Hepatocyte (in vitro differentiated cells): Measurements from ENCODE around the gene KRT71. TPM values are rescaled to one million over a fixed set of nuclear protein-coding genes. Genes with fewer than 3 reads are reported as not detected.

Experiments
- DNase-seq: peaks from one replicate; pipeline ENCODE4 v3.0.0-alpha.2; 2016; ENCODE audit warnings: low spot score
- H2AFZ ChIP-seq: fragments of 200-600 bp; sonication (generic); 2 replicates; pipeline ENCODE4 v1.6.0; 2016; ENCODE audit warnings: antibody characterized with exemption, mild to moderate bottlenecking
- H3K27ac ChIP-seq: fragments of 200-600 bp; sonication (generic); 2 replicates; pipeline ENCODE4 v1.5.1; 2016; ENCODE audit warnings: mild to moderate bottlenecking
- H3K27me3 ChIP-seq: fragments of 200-600 bp; sonication (generic); 2 replicates; pipeline ENCODE4 v1.6.1; 2016
- H3K36me3 ChIP-seq: fragments of 200-600 bp; sonication (generic); replicated peaks from 2 replicates; pipeline ENCODE4 v1.5.1; 2016; ENCODE audit warnings: low read depth; ENCODE audit not compliant: insufficient read depth
- H3K4me1 ChIP-seq: fragments of 200-600 bp; sonication (generic); 2 replicates; pipeline ENCODE4 v1.5.1; 2016; ENCODE audit warnings: mild to moderate bottlenecking, moderate library complexity; ENCODE audit not compliant: insufficient read depth
- H3K4me2 ChIP-seq: fragments of 200-600 bp; sonication (generic); 2 replicates; pipeline ENCODE4 v1.6.0; 2016
- H3K4me3 ChIP-seq: fragments of 200-600 bp; sonication (generic); 2 replicates; pipeline ENCODE4 v1.5.1; 2016; ENCODE audit warnings: mild to moderate bottlenecking
- H3K79me2 ChIP-seq: fragments of 200-600 bp; sonication (generic); 2 replicates; pipeline ENCODE4 v1.6.0; 2017; ENCODE audit warnings: mild to moderate bottlenecking
- H3K9me2 ChIP-seq: fragments of 200-600 bp; sonication (generic); replicated peaks from 2 replicates; pipeline ENCODE4 v1.6.0; 2017; ENCODE audit warnings: mild to moderate bottlenecking; ENCODE audit not compliant: insufficient read depth
- H3K9me3 ChIP-seq: fragments of 200-600 bp; sonication (generic); 2 replicates; pipeline ENCODE4 v1.5.1; 2016; ENCODE audit warnings: low read depth, mild to moderate bottlenecking
- H4K20me1 ChIP-seq: fragments of 200-600 bp; sonication (generic); 2 replicates; pipeline ENCODE4 v1.6.0; 2016; ENCODE audit warnings: mild to moderate bottlenecking; ENCODE audit not compliant: insufficient read depth, poor library complexity, severe bottlenecking
- EZH2 ChIP-seq: fragments of 200-600 bp; sonication (generic); IDR thresholded peaks from 2 replicates; pipeline ENCODE4 v1.6.1; 2016; ENCODE audit warnings: antibody characterized with exemption, mild to moderate bottlenecking, borderline replicate concordance
- EZH2phosphoT487 ChIP-seq: fragments of 200-600 bp; sonication (generic); IDR thresholded peaks from one replicate; pipeline ENCODE4 v1.6.1; 2018; ENCODE audit warnings: antibody characterized with exemption, mild to moderate bottlenecking, low read depth, moderate library complexity; ENCODE audit not compliant: unreplicated experiment, severe bottlenecking
- WGBS: methylation state at CpG from one replicate; pipeline ENCODE4 v1.1.6; 2016; ENCODE audit warnings: low lambda C conversion rate; ENCODE audit errors: missing lambda C conversion rate; 5-methylcytosine and 5-hydroxymethylcytosine counted together
- polyA plus RNA-seq: library from polyadenylated mRNA; unstranded; fragments of >200 nt; fragmentation: Nextera tagmentation; extraction: Ambion mirVana; gene quantifications from 2 replicates; pipeline ENCODE4 v1.2.1, GENCODE V29; 2016
- total RNA-seq: library from RNA; depleted of rRNA; stranded (reverse); fragments of >200 nt; gene quantifications from 2 replicates; pipeline ENCODE4 v1.2.3, GENCODE V29; 2014
- TF ChIP-seq, protein P1 (sequence below): fragments of 200-600 bp; sonication (generic); IDR thresholded peaks from 2 replicates; pipeline ENCODE4 v1.5.1; 2016; ENCODE audit warnings: antibody characterized with exemption, mild to moderate bottlenecking; ENCODE audit not compliant: poor library complexity

The KRT71 gene
- total and polyA plus RNA-seq, 2 experiments from 2014 or later, result not detected

DNA sequence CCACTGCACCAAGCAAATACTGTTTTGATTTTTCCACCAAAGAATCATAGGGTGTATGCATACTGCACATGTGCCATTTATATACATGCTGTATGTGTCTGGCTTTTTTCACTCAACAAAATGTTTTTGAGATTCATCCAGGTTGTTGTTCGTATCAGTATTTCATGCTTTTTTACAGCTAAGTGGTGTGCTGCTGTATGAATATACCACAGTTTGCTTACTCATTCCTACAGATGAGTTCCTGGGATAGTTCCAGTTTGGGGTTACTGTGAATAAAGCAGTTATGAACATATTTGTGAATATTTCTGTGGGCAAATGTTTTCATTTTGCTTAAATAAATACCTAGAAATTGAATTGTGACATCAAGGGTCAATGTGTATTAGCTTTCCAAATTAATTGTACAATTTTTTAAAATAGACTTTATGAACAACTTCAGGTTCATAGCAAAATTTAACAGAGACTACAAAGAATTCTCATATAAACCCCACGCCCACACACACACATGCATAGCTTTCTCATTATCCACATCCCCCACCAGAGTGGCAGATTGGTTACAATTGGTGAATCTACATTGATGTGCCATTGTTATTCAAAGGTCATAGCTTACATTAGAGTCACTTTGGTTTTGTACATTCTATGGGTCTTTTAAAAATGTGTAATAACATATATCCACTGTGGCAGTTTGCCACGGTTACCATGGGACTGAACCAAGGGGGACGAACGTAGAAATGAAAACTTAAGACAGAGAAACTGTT lies 53.0 kb downstream of the KRT71 start:
- no peak overlapping the region for H3K4me2 ChIP-seq

GRCh38 chr12:52498946-52499345 lies 54.0 kb downstream of the KRT71 start:
- Histone ChIP-seq H3K4me1 (peaks cover 15% of the 10 kb centered on the region), H2AFZ (no peak overlapping the region), H3K79me2 (no peaks in the 10 kb centered on the region), H3K4me3 (no peak overlapping the region), H3K27ac (no peak overlapping the region), H3K9me3 (no peaks in the 10 kb centered on the region), H3K27me3 (no peaks in the 10 kb centered on the region), H3K36me3 (no peaks in the 10 kb centered on the region), H4K20me1 (no peaks in the 10 kb centered on the region), H3K4me2 (no peak overlapping the region), H3K9me2 (no peaks in the 10 kb centered on the region)
- no peak for DNase-seq
- WGBS, result 81% methylated on average over 1 of the region's 1 CpG
- no peak for TF ChIP-seq EZH2
- TF ChIP-seq EZH2phosphoT487, result no peak
- TF ChIP-seq, protein P1, sequence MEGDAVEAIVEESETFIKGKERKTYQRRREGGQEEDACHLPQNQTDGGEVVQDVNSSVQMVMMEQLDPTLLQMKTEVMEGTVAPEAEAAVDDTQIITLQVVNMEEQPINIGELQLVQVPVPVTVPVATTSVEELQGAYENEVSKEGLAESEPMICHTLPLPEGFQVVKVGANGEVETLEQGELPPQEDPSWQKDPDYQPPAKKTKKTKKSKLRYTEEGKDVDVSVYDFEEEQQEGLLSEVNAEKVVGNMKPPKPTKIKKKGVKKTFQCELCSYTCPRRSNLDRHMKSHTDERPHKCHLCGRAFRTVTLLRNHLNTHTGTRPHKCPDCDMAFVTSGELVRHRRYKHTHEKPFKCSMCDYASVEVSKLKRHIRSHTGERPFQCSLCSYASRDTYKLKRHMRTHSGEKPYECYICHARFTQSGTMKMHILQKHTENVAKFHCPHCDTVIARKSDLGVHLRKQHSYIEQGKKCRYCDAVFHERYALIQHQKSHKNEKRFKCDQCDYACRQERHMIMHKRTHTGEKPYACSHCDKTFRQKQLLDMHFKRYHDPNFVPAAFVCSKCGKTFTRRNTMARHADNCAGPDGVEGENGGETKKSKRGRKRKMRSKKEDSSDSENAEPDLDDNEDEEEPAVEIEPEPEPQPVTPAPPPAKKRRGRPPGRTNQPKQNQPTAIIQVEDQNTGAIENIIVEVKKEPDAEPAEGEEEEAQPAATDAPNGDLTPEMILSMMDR, result no peak

More for the DNA sequence above, 53.0 kb downstream of the KRT71 start:
- Histone ChIP-seq H3K27ac (no peak overlapping the region), H3K9me2 (no peaks in the 10 kb centered on the region), H3K27me3 (no peaks in the 10 kb centered on the region), H3K4me3 (no peak overlapping the region), H3K9me3 (no peaks in the 10 kb centered on the region), H2AFZ (no peak overlapping the region), H3K79me2 (no peaks in the 10 kb centered on the region), H3K4me1 (peaks cover 13% of the 10 kb centered on the region), H3K36me3 (no peaks in the 10 kb centered on the region), H4K20me1 (no peaks in the 10 kb centered on the region)
- no peak for DNase-seq
- 88% methylated on average over 5 of the region's 5 CpGs for WGBS
- TF ChIP-seq EZH2 (no peak), EZH2phosphoT487 (no peak)
- TF ChIP-seq, protein P1, result no peak

- WGBS, result 91% methylated on average over 7 of the region's 7 CpGs
- Histone ChIP-seq H4K20me1 (no peaks in the 10 kb centered on the region), H3K9me2 (no peaks in the 10 kb centered on the region), H3K36me3 (no peaks in the 10 kb centered on the region), H3K27ac (no peak overlapping the region), H3K4me3 (no peak overlapping the region), H3K79me2 (no peaks in the 10 kb centered on the region), H3K27me3 (no peaks in the 10 kb centered on the region), H2AFZ (no peak overlapping the region), H3K4me2 (no peak overlapping the region), H3K9me3 (no peaks in the 10 kb centered on the region), H3K4me1 (peaks cover 15% of the 10 kb centered on the region)
- TF ChIP-seq EZH2phosphoT487 (no peak), EZH2 (no peak)
- TF ChIP-seq, protein P1, result no peak
- no peak for DNase-seq
These were observed 55.0 kb downstream of the KRT71 start for GRCh38 chr12:52497975-52498374.
